HEK293 (cell line): ENCODE measurements around the gene NINJ2.
A peak's percentile ranks its signal among the peaks of the same experiment; 100 is the strongest.

Source experiments
- CTCF ChIA-PET: fragments of 350-600 bp; formaldehyde crosslinking; extraction: SDS; loops from one replicate; lab custom pipeline; 2021; ENCODE audit warnings: antibody characterized with exemption; lab: Yijun Ruan, JAX
- POLR2A ChIA-PET: fragments of 300-600 bp; formaldehyde crosslinking; extraction: SDS; loops from one replicate; lab custom pipeline; 2020; ENCODE audit warnings: antibody characterized with exemption, inconsistent platforms; lab: Yijun Ruan, JAX
- H3K27ac ChIP-seq: fragments of 200-500 bp; sonication (Bioruptor generic); 2 replicates; pipeline ENCODE4 v1.5.1; 2014; ENCODE audit warnings: low read depth, low read length, control low read depth, inconsistent platforms; ENCODE audit errors: extremely low read depth
- H3K36me3 ChIP-seq, 2 experiments: fragments of 200-500 bp in 1 of 2; sonication (Bioruptor generic) in 1 of 2; 1 replicate in 1 of 2; 2 replicates in 1 of 2; pipeline ENCODE4 v1.5.1; 2014 to 2017; ENCODE audit warnings: inconsistent platforms in 2 of 2, low read length in 2 of 2; ENCODE audit not compliant: control insufficient read depth in 2 of 2, insufficient read depth in 1 of 2
- H3K4me1 ChIP-seq: fragments of 200-500 bp; sonication (Bioruptor generic); 2 replicates; pipeline ENCODE4 v1.5.1; 2014; ENCODE audit warnings: mild to moderate bottlenecking, low read length, inconsistent platforms; ENCODE audit not compliant: control insufficient read depth, insufficient read depth
- H3K4me3 ChIP-seq: 2 replicates; pipeline ENCODE4 v1.5.1; 2011; ENCODE audit warnings: low read depth, mild to moderate bottlenecking, control low read depth, low read length, moderate library complexity
- H3K9me3 ChIP-seq: fragments of 200-500 bp; sonication (Bioruptor generic); 2 replicates; pipeline ENCODE4 v1.5.1; 2014; ENCODE audit warnings: low read depth, low read length, inconsistent platforms; ENCODE audit not compliant: control insufficient read depth, insufficient read depth
- BCL11A ChIP-seq: fragments of 450-650 bp; formaldehyde crosslinking; IDR thresholded peaks from 2 replicates; pipeline ENCODE4 v1.5.1; 2016; ENCODE audit warnings: low read depth, missing biosample characterization, missing genetic modification characterization
- WT1 ChIP-seq: fragments of 450-650 bp; formaldehyde crosslinking; IDR thresholded peaks from 2 replicates; pipeline ENCODE4 v1.5.1; 2016; ENCODE audit warnings: missing biosample characterization, missing genetic modification characterization
- ZFHX2 ChIP-seq: fragments of 450-650 bp; formaldehyde crosslinking; conservative IDR thresholded peaks from 2 replicates; pipeline ENCODE4 v1.5.1; 2016; ENCODE audit warnings: missing biosample characterization, missing genetic modification characterization
- ZIC2 ChIP-seq: fragments of 450-650 bp; formaldehyde crosslinking; IDR thresholded peaks from 2 replicates; pipeline ENCODE4 v1.5.1; 2016; ENCODE audit warnings: missing biosample characterization, missing genetic modification characterization
- ZNF175 ChIP-seq: fragments of 450-650 bp; formaldehyde crosslinking; IDR thresholded peaks from 2 replicates; pipeline ENCODE4 v1.5.1; 2016; ENCODE audit warnings: missing biosample characterization, missing genetic modification characterization
- ZNF23 ChIP-seq: fragments of 450-650 bp; formaldehyde crosslinking; IDR thresholded peaks from 2 replicates; pipeline ENCODE4 v1.5.1; 2016; ENCODE audit warnings: missing biosample characterization, missing genetic modification characterization, borderline replicate concordance
- ZNF274 ChIP-seq, 2 experiments: fragments of 200-500 bp in 1 of 2; fragments of 450-650 bp in 1 of 2; sonication (Bioruptor generic) in 1 of 2; formaldehyde crosslinking in 1 of 2; IDR thresholded peaks; 2 replicates each; pipeline versions ENCODE4 v1.5.1 to v1.6.1; 2014 to 2016; ENCODE audit warnings: borderline replicate concordance in 1 of 2, inconsistent platforms in 1 of 2, low read length in 1 of 2, missing biosample characterization in 1 of 2, missing genetic modification characterization in 1 of 2
- ZNF335 ChIP-seq: fragments of 450-650 bp; formaldehyde crosslinking; conservative IDR thresholded peaks from 2 replicates; pipeline ENCODE4 v1.5.1; 2016; ENCODE audit warnings: missing biosample characterization, missing genetic modification characterization
- ZNF341 ChIP-seq: fragments of 450-650 bp; formaldehyde crosslinking; IDR thresholded peaks from 2 replicates; pipeline ENCODE4; 2016; ENCODE audit warnings: low read depth, missing biosample characterization, missing genetic modification characterization
- ZNF350 ChIP-seq: fragments of 450-650 bp; formaldehyde crosslinking; IDR thresholded peaks from 2 replicates; pipeline ENCODE4 v1.5.0; 2017; ENCODE audit warnings: missing biosample characterization, mild to moderate bottlenecking, missing genetic modification characterization
- ZNF416 ChIP-seq: fragments of 450-650 bp; formaldehyde crosslinking; IDR thresholded peaks from 2 replicates; pipeline ENCODE4 v1.5.1; 2016; ENCODE audit warnings: missing biosample characterization, missing genetic modification characterization
- ZNF423 ChIP-seq: fragments of 450-650 bp; formaldehyde crosslinking; IDR thresholded peaks from 2 replicates; pipeline ENCODE4 v1.5.1; 2016; ENCODE audit warnings: missing biosample characterization, missing genetic modification characterization
- ZNF501 ChIP-seq: fragments of 450-650 bp; formaldehyde crosslinking; IDR thresholded peaks from 2 replicates; pipeline ENCODE4 v1.5.1; 2016; ENCODE audit warnings: missing biosample characterization, missing genetic modification characterization
- ZNF529 ChIP-seq: fragments of 450-650 bp; formaldehyde crosslinking; IDR thresholded peaks from 2 replicates; pipeline ENCODE4 v1.5.1; 2017; ENCODE audit warnings: missing genetic modification characterization, missing biosample characterization; ENCODE audit not compliant: insufficient replicate concordance
- ZNF561 ChIP-seq: fragments of 450-650 bp; IDR thresholded peaks from 2 replicates; pipeline ENCODE4 v1.5.1; 2018; ENCODE audit warnings: missing biosample characterization, missing genetic modification characterization, borderline replicate concordance
- ZNF596 ChIP-seq: fragments of 450-650 bp; IDR thresholded peaks from 2 replicates; pipeline ENCODE4 v1.5.0; 2018; ENCODE audit warnings: missing biosample characterization, mild to moderate bottlenecking, missing genetic modification characterization, moderate library complexity
- ZNF626 ChIP-seq: fragments of 450-650 bp; sonication (Bioruptor Pico); formaldehyde crosslinking; IDR thresholded peaks from 2 replicates; pipeline ENCODE4 v1.5.1; 2018; ENCODE audit warnings: missing biosample characterization, missing genetic modification characterization, inconsistent platforms
- ZNF707 ChIP-seq: fragments of 450-650 bp; formaldehyde crosslinking; IDR thresholded peaks from 2 replicates; pipeline ENCODE4 v1.5.1; 2016; ENCODE audit warnings: missing biosample characterization, missing genetic modification characterization
- TF ChIP-seq, protein P1 (sequence below): fragments of 450-650 bp; formaldehyde crosslinking; IDR thresholded peaks from 2 replicates; pipeline ENCODE4 v1.5.1; 2016; ENCODE audit warnings: missing biosample characterization, missing genetic modification characterization
- TF ChIP-seq, protein P2 (sequence below): fragments of 450-650 bp; formaldehyde crosslinking; IDR thresholded peaks from 2 replicates; pipeline ENCODE4 v1.5.1; 2016; ENCODE audit warnings: missing biosample characterization, missing genetic modification characterization
- TF ChIP-seq, protein P3 (sequence below): fragments of 450-650 bp; formaldehyde crosslinking; IDR thresholded peaks from 2 replicates; pipeline ENCODE4 v1.5.1; 2017; ENCODE audit warnings: missing biosample characterization, missing genetic modification characterization
- TF ChIP-seq, protein P4 (sequence below): fragments of 450-650 bp; formaldehyde crosslinking; IDR thresholded peaks from 2 replicates; pipeline ENCODE4 v1.5.1; 2016; ENCODE audit warnings: missing biosample characterization, missing genetic modification characterization
- TF ChIP-seq, protein P5 (sequence below): fragments of 450-650 bp; formaldehyde crosslinking; IDR thresholded peaks from 2 replicates; pipeline ENCODE4 v1.5.1; 2016; ENCODE audit warnings: missing biosample characterization, missing genetic modification characterization, low read depth

NINJ2 gene

DNA sequence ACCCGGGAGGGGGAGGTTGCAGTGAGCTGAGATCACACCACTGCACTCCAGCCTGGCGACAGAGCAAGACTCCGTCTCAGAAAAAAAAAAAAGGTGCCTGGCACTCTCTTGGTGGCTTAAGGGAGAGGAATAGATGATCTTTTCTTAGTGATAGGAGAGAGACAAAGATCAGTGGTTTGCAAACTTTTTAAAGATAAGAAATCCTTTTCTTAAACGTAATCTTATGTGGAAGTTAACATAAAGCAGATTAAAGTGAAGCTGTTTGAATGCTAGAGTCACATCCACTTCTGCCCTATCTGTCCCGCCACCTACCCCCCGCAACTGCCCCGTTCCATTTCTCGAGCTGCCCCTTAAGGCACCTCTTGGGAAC lies 6.3 kb upstream of the NINJ2 start (continued):
- no peak for TF ChIP-seq ZNF23 (tag by site-specific recombination)
- no peak for TF ChIP-seq ZNF561 (tag by site-specific recombination)
- TF ChIP-seq ZNF175 (tag by site-specific recombination): no peak
- no peak for TF ChIP-seq ZNF416 (tag by site-specific recombination)
- no peak for TF ChIP-seq ZNF596 (tag by site-specific recombination)
- no peak for TF ChIP-seq ZNF274 (IDR thresholded peaks at IDR 0.05; ENCODE audit: low read length)
- no peak for TF ChIP-seq ZNF274 (tag by site-specific recombination; IDR thresholded peaks at IDR 0.05; ENCODE audit: borderline replicate concordance)
- no peak for TF ChIP-seq ZNF341 (tag by site-specific recombination)
- TF ChIP-seq ZNF335 (tag by site-specific recombination): no peak

DNA sequence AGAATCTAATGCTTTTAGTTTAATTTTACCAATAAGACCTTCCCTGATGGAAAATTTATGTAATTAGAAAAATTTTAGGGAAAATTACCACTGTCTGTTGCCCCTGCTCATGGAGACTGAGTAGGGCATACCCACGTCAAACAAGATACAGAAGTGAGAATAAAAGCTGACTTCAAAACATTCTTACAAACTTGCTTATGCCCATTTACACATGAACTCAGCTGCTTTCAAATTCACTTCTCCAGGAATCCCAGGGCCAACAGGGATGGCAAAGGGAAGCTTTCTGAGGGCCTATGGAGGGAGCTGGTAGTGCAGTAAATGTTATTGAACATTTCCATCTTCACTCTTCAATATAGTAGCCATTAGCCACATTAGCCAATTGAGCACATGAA lies 4.8 kb upstream of the NINJ2 start:
- H3K4me3 ChIP-seq: no peak overlapping the region
- TF ChIP-seq, protein P1, sequence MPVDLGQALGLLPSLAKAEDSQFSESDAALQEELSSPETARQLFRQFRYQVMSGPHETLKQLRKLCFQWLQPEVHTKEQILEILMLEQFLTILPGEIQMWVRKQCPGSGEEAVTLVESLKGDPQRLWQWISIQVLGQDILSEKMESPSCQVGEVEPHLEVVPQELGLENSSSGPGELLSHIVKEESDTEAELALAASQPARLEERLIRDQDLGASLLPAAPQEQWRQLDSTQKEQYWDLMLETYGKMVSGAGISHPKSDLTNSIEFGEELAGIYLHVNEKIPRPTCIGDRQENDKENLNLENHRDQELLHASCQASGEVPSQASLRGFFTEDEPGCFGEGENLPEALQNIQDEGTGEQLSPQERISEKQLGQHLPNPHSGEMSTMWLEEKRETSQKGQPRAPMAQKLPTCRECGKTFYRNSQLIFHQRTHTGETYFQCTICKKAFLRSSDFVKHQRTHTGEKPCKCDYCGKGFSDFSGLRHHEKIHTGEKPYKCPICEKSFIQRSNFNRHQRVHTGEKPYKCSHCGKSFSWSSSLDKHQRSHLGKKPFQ: no peak
- TF ChIP-seq, protein P2, sequence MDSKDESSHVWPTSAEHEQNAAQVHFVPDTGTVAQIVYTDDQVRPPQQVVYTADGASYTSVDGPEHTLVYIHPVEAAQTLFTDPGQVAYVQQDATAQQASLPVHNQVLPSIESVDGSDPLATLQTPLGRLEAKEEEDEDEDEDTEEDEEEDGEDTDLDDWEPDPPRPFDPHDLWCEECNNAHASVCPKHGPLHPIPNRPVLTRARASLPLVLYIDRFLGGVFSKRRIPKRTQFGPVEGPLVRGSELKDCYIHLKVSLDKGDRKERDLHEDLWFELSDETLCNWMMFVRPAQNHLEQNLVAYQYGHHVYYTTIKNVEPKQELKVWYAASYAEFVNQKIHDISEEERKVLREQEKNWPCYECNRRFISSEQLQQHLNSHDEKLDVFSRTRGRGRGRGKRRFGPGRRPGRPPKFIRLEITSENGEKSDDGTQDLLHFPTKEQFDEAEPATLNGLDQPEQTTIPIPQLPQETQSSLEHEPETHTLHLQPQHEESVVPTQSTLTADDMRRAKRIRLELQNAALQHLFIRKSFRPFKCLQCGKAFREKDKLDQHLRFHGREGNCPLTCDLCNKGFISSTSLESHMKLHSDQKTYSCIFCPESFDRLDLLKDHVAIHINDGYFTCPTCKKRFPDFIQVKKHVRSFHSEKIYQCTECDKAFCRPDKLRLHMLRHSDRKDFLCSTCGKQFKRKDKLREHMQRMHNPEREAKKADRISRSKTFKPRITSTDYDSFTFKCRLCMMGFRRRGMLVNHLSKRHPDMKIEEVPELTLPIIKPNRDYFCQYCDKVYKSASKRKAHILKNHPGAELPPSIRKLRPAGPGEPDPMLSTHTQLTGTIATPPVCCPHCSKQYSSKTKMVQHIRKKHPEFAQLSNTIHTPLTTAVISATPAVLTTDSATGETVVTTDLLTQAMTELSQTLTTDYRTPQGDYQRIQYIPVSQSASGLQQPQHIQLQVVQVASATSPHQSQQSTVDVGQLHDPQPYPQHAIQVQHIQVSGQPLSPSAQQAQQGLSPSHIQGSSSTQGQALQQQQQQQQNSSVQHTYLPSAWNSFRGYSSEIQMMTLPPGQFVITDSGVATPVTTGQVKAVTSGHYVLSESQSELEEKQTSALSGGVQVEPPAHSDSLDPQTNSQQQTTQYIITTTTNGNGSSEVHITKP (tag by site-specific recombination): no peak
- no peak for TF ChIP-seq BCL11A (tag by site-specific recombination)
- no peak overlapping the region for H3K27ac ChIP-seq
- H3K4me1 ChIP-seq: no peaks in the 10 kb centered on the region
- ChIA-PET POLR2A (no interaction called here), CTCF (no interaction called here)
- H3K36me3 ChIP-seq: no peaks in the 10 kb centered on the region
- H3K9me3 ChIP-seq: no peaks in the 10 kb centered on the region

DNA sequence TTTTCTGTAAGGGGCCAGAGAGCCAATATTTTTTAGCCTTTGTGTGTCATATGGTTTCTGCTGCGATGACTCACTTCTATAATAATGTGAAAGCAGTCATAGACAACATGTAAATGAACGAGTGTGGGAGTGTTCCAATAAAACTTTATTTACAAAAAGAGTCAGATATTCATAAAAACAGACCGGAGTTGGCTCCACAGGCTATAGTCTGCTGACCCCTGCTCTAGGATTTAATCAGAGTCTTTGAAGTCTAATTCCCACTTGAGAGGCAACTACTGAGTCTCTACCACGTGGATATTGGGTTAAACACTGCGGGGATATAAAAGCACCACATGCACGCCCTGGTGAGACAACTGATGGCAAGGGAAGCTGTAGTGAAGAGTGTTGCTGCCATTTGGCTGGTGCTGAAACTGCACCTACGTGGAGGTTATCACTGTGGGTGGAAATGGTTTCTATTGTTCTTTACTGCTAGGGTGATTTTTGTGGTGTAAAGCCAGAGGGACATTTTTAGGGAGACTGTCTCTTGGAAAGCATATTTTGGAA lies 3.6 kb upstream of the NINJ2 start:
- CTCF ChIA-PET: no interaction called here
- Histone ChIP-seq H3K9me3 (no peaks in the 10 kb centered on the region), H3K4me1 (no peaks in the 10 kb centered on the region), H3K4me3 (no peak overlapping the region), H3K36me3 (no peaks in the 10 kb centered on the region), H3K27ac (no peak overlapping the region)
- POLR2A ChIA-PET: no interaction called here
- 0 out of 2 replicates have a peak, but pooled peaks have one; percentile 25 for TF ChIP-seq ZNF626 (tag by site-specific recombination)
- peak; percentile 41; the same call in 1 of the 2 replicates for TF ChIP-seq ZIC2 (tag by site-specific recombination)
- TF ChIP-seq ZNF501 (tag by site-specific recombination): no peak
- TF ChIP-seq ZNF561 (tag by site-specific recombination): peak; percentile 67
- 0 out of 2 replicates have a peak, but pooled peaks have one; percentile 23 for TF ChIP-seq ZNF350 (tag by site-specific recombination)
- no peak for TF ChIP-seq ZNF529
- peak; percentile 26; the same call in 1 of the 2 replicates for TF ChIP-seq WT1 (tag by site-specific recombination)
- TF ChIP-seq ZNF423: no peak
- TF ChIP-seq ZFHX2 (tag by site-specific recombination): peak; percentile 64
- TF ChIP-seq, protein P3, sequence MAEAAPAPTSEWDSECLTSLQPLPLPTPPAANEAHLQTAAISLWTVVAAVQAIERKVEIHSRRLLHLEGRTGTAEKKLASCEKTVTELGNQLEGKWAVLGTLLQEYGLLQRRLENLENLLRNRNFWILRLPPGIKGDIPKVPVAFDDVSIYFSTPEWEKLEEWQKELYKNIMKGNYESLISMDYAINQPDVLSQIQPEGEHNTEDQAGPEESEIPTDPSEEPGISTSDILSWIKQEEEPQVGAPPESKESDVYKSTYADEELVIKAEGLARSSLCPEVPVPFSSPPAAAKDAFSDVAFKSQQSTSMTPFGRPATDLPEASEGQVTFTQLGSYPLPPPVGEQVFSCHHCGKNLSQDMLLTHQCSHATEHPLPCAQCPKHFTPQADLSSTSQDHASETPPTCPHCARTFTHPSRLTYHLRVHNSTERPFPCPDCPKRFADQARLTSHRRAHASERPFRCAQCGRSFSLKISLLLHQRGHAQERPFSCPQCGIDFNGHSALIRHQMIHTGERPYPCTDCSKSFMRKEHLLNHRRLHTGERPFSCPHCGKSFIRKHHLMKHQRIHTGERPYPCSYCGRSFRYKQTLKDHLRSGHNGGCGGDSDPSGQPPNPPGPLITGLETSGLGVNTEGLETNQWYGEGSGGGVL (tag by site-specific recombination): no peak
- TF ChIP-seq, protein P4, sequence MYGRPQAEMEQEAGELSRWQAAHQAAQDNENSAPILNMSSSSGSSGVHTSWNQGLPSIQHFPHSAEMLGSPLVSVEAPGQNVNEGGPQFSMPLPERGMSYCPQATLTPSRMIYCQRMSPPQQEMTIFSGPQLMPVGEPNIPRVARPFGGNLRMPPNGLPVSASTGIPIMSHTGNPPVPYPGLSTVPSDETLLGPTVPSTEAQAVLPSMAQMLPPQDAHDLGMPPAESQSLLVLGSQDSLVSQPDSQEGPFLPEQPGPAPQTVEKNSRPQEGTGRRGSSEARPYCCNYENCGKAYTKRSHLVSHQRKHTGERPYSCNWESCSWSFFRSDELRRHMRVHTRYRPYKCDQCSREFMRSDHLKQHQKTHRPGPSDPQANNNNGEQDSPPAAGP (tag by site-specific recombination): no peak
- TF ChIP-seq, protein P5, sequence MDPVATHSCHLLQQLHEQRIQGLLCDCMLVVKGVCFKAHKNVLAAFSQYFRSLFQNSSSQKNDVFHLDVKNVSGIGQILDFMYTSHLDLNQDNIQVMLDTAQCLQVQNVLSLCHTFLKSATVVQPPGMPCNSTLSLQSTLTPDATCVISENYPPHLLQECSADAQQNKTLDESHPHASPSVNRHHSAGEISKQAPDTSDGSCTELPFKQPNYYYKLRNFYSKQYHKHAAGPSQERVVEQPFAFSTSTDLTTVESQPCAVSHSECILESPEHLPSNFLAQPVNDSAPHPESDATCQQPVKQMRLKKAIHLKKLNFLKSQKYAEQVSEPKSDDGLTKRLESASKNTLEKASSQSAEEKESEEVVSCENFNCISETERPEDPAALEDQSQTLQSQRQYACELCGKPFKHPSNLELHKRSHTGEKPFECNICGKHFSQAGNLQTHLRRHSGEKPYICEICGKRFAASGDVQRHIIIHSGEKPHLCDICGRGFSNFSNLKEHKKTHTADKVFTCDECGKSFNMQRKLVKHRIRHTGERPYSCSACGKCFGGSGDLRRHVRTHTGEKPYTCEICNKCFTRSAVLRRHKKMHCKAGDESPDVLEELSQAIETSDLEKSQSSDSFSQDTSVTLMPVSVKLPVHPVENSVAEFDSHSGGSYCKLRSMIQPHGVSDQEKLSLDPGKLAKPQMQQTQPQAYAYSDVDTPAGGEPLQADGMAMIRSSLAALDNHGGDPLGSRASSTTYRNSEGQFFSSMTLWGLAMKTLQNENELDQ: no peak
- TF ChIP-seq ZNF707 (tag by site-specific recombination): no peak
